Astrocyte (in vitro differentiated cells and primary cell): ENCODE measurements around the gene GPD2. TPM values are rescaled to one million over a fixed set of nuclear protein-coding genes. Genes with fewer than 3 reads are reported as not detected.

Source experiments
- DNase-seq: peaks from one replicate; pipeline ENCODE4 v3.0.0-alpha.2; 2010; ENCODE audit warnings: low read depth
- FAIRE-seq: peaks from 2 replicates; lab custom pipeline; 2011; peaks lifted over from hg19 to GRCh38; lab: Jason Lieb, UNC
- H2AFZ ChIP-seq: 2 replicates; pipeline ENCODE4 v1.6.0; 2012; ENCODE audit warnings: low read depth, low read length, inconsistent platforms
- H3K27ac ChIP-seq: 2 replicates; pipeline ENCODE4 v1.5.1; 2011; ENCODE audit warnings: low read depth, low read length, inconsistent platforms
- H3K27me3 ChIP-seq: 2 replicates; pipeline ENCODE4 v1.6.0; 2011; ENCODE audit warnings: low read length, inconsistent platforms; ENCODE audit not compliant: insufficient read depth
- H3K36me3 ChIP-seq: 2 replicates; pipeline ENCODE4 v1.5.1; 2011; ENCODE audit warnings: low read length, inconsistent platforms; ENCODE audit not compliant: insufficient read depth
- H3K4me1 ChIP-seq: 2 replicates; pipeline ENCODE4 v1.5.1; 2011; ENCODE audit warnings: low read length, inconsistent platforms; ENCODE audit not compliant: insufficient read depth
- H3K4me2 ChIP-seq: 2 replicates; pipeline ENCODE4 v1.6.0; 2012; ENCODE audit warnings: low read length, inconsistent platforms
- H3K4me3 ChIP-seq: 2 replicates; pipeline ENCODE4 v1.5.1; 2011; ENCODE audit warnings: low read depth, mild to moderate bottlenecking, low read length, inconsistent platforms; ENCODE audit not compliant: insufficient read depth
- H3K79me2 ChIP-seq: 2 replicates; pipeline ENCODE4 v1.6.0; 2012; ENCODE audit warnings: mild to moderate bottlenecking, low read length, inconsistent platforms; ENCODE audit not compliant: insufficient read depth
- H3K9ac ChIP-seq: 2 replicates; pipeline ENCODE4 v1.6.0; 2012; ENCODE audit warnings: mild to moderate bottlenecking, low read length, inconsistent platforms
- H3K9me3 ChIP-seq: 2 replicates; pipeline ENCODE4 v1.5.1; 2012; ENCODE audit warnings: low read depth, mild to moderate bottlenecking, low read length, inconsistent platforms; ENCODE audit not compliant: insufficient read depth
- H4K20me1 ChIP-seq: 2 replicates; pipeline ENCODE4 v1.6.0; 2012; ENCODE audit warnings: low read length, inconsistent platforms; ENCODE audit not compliant: insufficient read depth
- H3K27ac Mint-ChIP-seq: one replicate; pipeline ENCODE4 v1.8.0; 2021; ENCODE audit warnings: mild to moderate bottlenecking, mixed read lengths; ENCODE audit not compliant: unreplicated experiment
- H3K27me3 Mint-ChIP-seq: one replicate; pipeline ENCODE4 v1.8.0; 2021; ENCODE audit warnings: low read depth, mixed read lengths; ENCODE audit not compliant: unreplicated experiment
- H3K36me3 Mint-ChIP-seq: one replicate; pipeline ENCODE4 v1.8.0; 2021; ENCODE audit warnings: low read depth, mixed read lengths; ENCODE audit not compliant: unreplicated experiment
- H3K4me1 Mint-ChIP-seq: one replicate; pipeline ENCODE4 v1.8.0; 2021; ENCODE audit warnings: low read depth, mixed read lengths; ENCODE audit not compliant: unreplicated experiment
- H3K4me3 Mint-ChIP-seq: one replicate; pipeline ENCODE4 v1.8.0; 2021; ENCODE audit warnings: mild to moderate bottlenecking, moderate library complexity, mixed read lengths; ENCODE audit not compliant: unreplicated experiment
- H3K9me3 Mint-ChIP-seq: one replicate; pipeline ENCODE4 v1.8.0; 2021; ENCODE audit warnings: mild to moderate bottlenecking, mixed read lengths; ENCODE audit not compliant: unreplicated experiment
- CTCF ChIP-seq: IDR thresholded peaks from 2 replicates; pipeline ENCODE4 v1.5.1; 2011; ENCODE audit warnings: low read depth, mild to moderate bottlenecking, inconsistent platforms, low read length, moderate library complexity; ENCODE audit not compliant: insufficient read depth
- EZH2 ChIP-seq: IDR thresholded peaks from 2 replicates; pipeline ENCODE4 v1.6.1; 2012; ENCODE audit warnings: mild to moderate bottlenecking, low read length, inconsistent platforms; ENCODE audit not compliant: insufficient read depth
- total RNA-seq: library from RNA; stranded (reverse); gene quantifications from 2 replicates; pipeline ENCODE4 v1.2.1, GENCODE V29; 2021

The GPD2 gene
- total RNA-seq, 1 donor from 2014 or later, result 29.0 TPM

- Histone ChIP-seq H3K27me3 (no peaks in the 10 kb centered on the region), H3K4me2 (no peak overlapping the region), H3K4me1 (peaks cover 9% of the 10 kb centered on the region), H3K4me3 (no peak overlapping the region), H3K9ac (no peak overlapping the region), H3K79me2 (peaks cover 52% of the 10 kb centered on the region), H4K20me1 (no peaks in the 10 kb centered on the region), H3K27ac (no peak overlapping the region), H3K36me3 (no peaks in the 10 kb centered on the region), H2AFZ (no peak overlapping the region), H3K9me3 (no peaks in the 10 kb centered on the region)
- Mint-ChIP-seq H3K27ac (no peak overlapping the region), H3K27me3 (no peaks in the 10 kb centered on the region), H3K4me3 (no peak overlapping the region), H3K4me1 (peaks cover 12% of the 10 kb centered on the region), H3K9me3 (peaks cover 3% of the 10 kb centered on the region), H3K36me3 (no peaks in the 10 kb centered on the region)
- TF ChIP-seq EZH2, result no peak
- no peak for TF ChIP-seq CTCF
- FAIRE-seq (no peak), DNase-seq (no peak)
Measured at GRCh38 chr2:156443089-156443488, 6.9 kb downstream of the GPD2 start.

- H2AFZ ChIP-seq, result peak overlapping the region; percentile 34
- no peaks in the 10 kb centered on the region for H3K9me3 ChIP-seq
- Mint-ChIP-seq H3K9me3 (peaks cover 3% of the 10 kb centered on the region), H3K27me3 (no peaks in the 10 kb centered on the region), H3K36me3 (peaks cover 5% of the 10 kb centered on the region), H3K4me1 (peaks cover 18% of the 10 kb centered on the region), H3K27ac (peak overlapping the region; percentile 67), H3K4me3 (no peak overlapping the region)
- H3K36me3 ChIP-seq, result no peaks in the 10 kb centered on the region
- FAIRE-seq (peak; percentile 69), DNase-seq (peak; percentile 82)
- no peaks in the 10 kb centered on the region for H4K20me1 ChIP-seq
- peak overlapping the region; percentile 29 for H3K9ac ChIP-seq
- peaks cover 9% of the 10 kb centered on the region for H3K4me1 ChIP-seq
- peaks cover 49% of the 10 kb centered on the region for H3K79me2 ChIP-seq
- H3K4me2 ChIP-seq, result peak overlapping the region; percentile 67
- H3K27ac ChIP-seq, result peak overlapping the region; percentile 65
- no peaks in the 10 kb centered on the region for H3K27me3 ChIP-seq
- TF ChIP-seq EZH2 (no peak), CTCF (no peak)
- no peak overlapping the region for H3K4me3 ChIP-seq
Measured at GRCh38 chr2:156445296-156446220, 9.4 kb downstream of the GPD2 start.

GRCh38 chr2:156447761-156448160, 11.6 kb downstream of the GPD2 start:
- Histone ChIP-seq H3K79me2 (peaks cover 36% of the 10 kb centered on the region), H3K4me1 (peaks cover 9% of the 10 kb centered on the region), H3K9ac (no peak overlapping the region), H3K27me3 (no peaks in the 10 kb centered on the region), H3K4me2 (no peak overlapping the region), H3K36me3 (no peaks in the 10 kb centered on the region), H3K9me3 (no peaks in the 10 kb centered on the region), H3K4me3 (no peak overlapping the region), H3K27ac (no peak overlapping the region), H4K20me1 (no peaks in the 10 kb centered on the region), H2AFZ (no peak overlapping the region)
- FAIRE-seq, result no peak
- H3K4me3 Mint-ChIP-seq, result no peak overlapping the region
- H3K27ac Mint-ChIP-seq, result no peak overlapping the region
- peaks cover 8% of the 10 kb centered on the region for H3K9me3 Mint-ChIP-seq
- DNase-seq, result no peak
- H3K27me3 Mint-ChIP-seq, result no peaks in the 10 kb centered on the region
- H3K36me3 Mint-ChIP-seq, result peaks cover 8% of the 10 kb centered on the region
- H3K4me1 Mint-ChIP-seq, result peaks cover 18% of the 10 kb centered on the region
- TF ChIP-seq EZH2 (no peak), CTCF (no peak)
